Measurements from ENCODE around the gene KCTD16. TPM values are rescaled to one million over a fixed set of nuclear protein-coding genes. Genes with fewer than 3 reads are reported as not detected.

The KCTD16 gene
- polyA plus RNA-seq, 1 donor = 2.6 TPM

GRCh38 chr5:144391044-144391443 is 220.4 kb downstream of the KCTD16 start:
- Histone ChIP-seq H3K27me3 (ENCODE audit: control insufficient read depth, insufficient read depth, low read length) (no peaks in the 10 kb centered on the region), H3K4me1 (ENCODE audit: control insufficient read depth, insufficient read depth, low read length) (no peaks in the 10 kb centered on the region), H3K4me3 (ENCODE audit: low read length) (no peak overlapping the region), H3K27ac (ENCODE audit: low read length) (no peak overlapping the region), H3K36me3 (ENCODE audit: control insufficient read depth, insufficient read depth, low read length) (no peaks in the 10 kb centered on the region), H3K9me3 (ENCODE audit: control insufficient read depth, low read depth, low read length) (no peaks in the 10 kb centered on the region)
- no peak for DNase-seq
- WGBS (ENCODE audit: insufficient coverage, low lambda C conversion rate) = no CpG with 5 or more reads among the region's 2 CpGs

DNA sequence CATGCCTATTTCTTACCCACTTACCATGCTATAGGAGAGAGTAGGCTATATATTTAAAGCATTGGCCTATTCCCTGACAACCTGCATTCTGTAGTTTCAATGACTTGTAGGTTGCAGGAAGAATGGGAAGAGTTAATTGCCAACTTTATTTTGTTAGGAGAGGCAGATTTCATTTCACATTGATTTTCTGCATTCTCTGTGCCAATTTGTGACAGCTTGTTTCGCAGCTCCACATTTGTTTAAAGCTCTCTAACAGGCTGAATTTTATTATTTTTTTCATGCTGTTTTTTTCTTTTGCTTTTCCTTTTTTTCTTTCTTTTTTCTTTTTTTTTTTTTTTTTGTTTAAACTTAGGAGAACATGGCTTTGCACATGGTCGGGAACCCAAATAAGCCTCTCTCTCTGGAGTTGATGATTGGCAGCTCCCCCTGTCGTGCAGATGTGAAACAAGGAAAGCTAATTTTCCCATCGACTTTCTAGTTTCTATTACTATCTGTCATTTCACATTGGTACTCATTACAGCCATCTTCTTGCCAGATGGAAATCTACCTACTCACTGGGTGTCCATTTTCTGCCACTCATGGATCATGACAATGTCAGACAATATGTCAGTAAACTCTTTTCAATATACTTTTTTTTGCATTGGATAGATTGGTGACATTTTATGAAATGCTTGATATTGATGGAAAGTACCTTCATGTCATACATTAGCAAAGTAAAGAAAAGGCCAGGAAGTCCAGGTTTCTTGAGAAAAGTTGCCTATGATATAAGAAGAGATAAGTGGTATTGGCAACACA is 223.2 kb downstream of the KCTD16 start:
- WGBS (ENCODE audit: insufficient coverage, low lambda C conversion rate) = 90% methylated on average over 1 of the region's 4 CpGs
- Histone ChIP-seq H3K4me3 (ENCODE audit: low read length) (no peak overlapping the region), H3K27ac (ENCODE audit: low read length) (no peak overlapping the region), H3K27me3 (ENCODE audit: control insufficient read depth, insufficient read depth, low read length) (no peaks in the 10 kb centered on the region), H3K4me1 (ENCODE audit: control insufficient read depth, insufficient read depth, low read length) (no peaks in the 10 kb centered on the region), H3K36me3 (ENCODE audit: control insufficient read depth, insufficient read depth, low read length) (no peaks in the 10 kb centered on the region), H3K9me3 (ENCODE audit: control insufficient read depth, low read depth, low read length) (no peaks in the 10 kb centered on the region)
- no peak for DNase-seq

- no peak overlapping the region for H3K27ac ChIP-seq (ENCODE audit: low read length)
- no CpG with 5 or more reads among the region's 1 CpG for WGBS (ENCODE audit: insufficient coverage, low lambda C conversion rate)
- no peaks in the 10 kb centered on the region for H3K27me3 ChIP-seq (ENCODE audit: control insufficient read depth, insufficient read depth, low read length)
- no peak overlapping the region for H3K4me3 ChIP-seq (ENCODE audit: low read length)
- H3K4me1 ChIP-seq (ENCODE audit: control insufficient read depth, insufficient read depth, low read length) = no peaks in the 10 kb centered on the region
- H3K36me3 ChIP-seq (ENCODE audit: control insufficient read depth, insufficient read depth, low read length) = no peaks in the 10 kb centered on the region
- DNase-seq = no peak
- no peaks in the 10 kb centered on the region for H3K9me3 ChIP-seq (ENCODE audit: control insufficient read depth, low read depth, low read length)
Observed at GRCh38 chr5:144395704-144396103, 225.0 kb downstream of the KCTD16 start.

DNA sequence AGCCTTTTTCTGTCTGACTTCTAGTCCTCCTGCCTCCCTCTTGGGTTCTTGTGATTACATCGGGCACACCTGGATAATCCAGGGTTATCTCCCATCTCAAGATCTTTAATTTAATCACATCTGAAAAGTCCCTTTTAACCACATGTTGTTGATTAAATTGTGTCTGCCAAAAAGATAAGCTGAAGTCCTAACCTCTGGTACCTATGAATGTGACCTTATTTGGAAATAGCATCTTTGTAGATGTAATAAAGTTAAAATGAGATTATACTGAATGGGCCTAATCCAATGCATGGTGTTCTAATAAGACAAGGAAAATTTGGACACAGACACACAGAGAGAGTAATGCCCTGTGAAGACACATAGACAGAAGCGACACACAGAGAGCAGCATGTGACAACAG is 232.4 kb downstream of the KCTD16 start:
- no peak overlapping the region for H3K4me3 ChIP-seq (ENCODE audit: low read length)
- H3K4me1 ChIP-seq (ENCODE audit: control insufficient read depth, insufficient read depth, low read length) = no peaks in the 10 kb centered on the region
- 100% methylated on average over 1 of the region's 2 CpGs for WGBS (ENCODE audit: insufficient coverage, low lambda C conversion rate)
- no peak for DNase-seq
- peaks cover 3% of the 10 kb centered on the region for H3K27me3 ChIP-seq (ENCODE audit: control insufficient read depth, insufficient read depth, low read length)
- H3K27ac ChIP-seq (ENCODE audit: low read length) = no peak overlapping the region
- no peaks in the 10 kb centered on the region for H3K9me3 ChIP-seq (ENCODE audit: control insufficient read depth, low read depth, low read length)
- no peaks in the 10 kb centered on the region for H3K36me3 ChIP-seq (ENCODE audit: control insufficient read depth, insufficient read depth, low read length)

DNA sequence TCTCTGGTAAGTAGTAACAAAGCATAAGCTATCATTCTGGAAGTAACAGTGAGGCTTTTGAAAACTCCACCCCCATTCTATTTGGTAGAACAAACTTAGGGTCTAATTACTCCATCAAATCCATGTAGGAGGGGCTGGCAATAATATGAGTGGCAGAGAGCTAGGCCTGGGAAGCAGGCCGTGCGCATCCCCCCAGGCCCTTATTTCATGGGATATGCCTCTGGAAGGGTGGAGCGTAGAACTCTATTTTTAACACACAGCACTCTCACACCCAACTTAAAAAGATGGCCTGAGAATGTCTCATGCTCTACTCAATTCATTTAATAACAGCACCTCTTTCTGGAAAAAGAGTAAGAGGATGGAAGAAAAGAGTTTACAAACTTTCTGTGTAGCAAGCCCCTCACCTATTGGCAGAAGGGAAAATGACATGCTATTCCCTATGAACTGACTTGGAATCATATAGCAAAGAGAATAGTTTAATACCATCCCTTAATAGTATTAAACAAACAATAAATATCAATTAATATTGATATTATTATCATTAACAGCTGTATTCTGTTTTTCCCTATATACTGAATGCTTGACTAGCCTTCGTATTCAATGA is 233.2 kb downstream of the KCTD16 start:
- WGBS (ENCODE audit: insufficient coverage, low lambda C conversion rate) = no CpG with 5 or more reads among the region's 4 CpGs
- no peaks in the 10 kb centered on the region for H3K4me1 ChIP-seq (ENCODE audit: control insufficient read depth, insufficient read depth, low read length)
- no peak overlapping the region for H3K4me3 ChIP-seq (ENCODE audit: low read length)
- peaks cover 3% of the 10 kb centered on the region for H3K27me3 ChIP-seq (ENCODE audit: control insufficient read depth, insufficient read depth, low read length)
- no peak for DNase-seq
- H3K9me3 ChIP-seq (ENCODE audit: control insufficient read depth, low read depth, low read length) = no peaks in the 10 kb centered on the region
- H3K27ac ChIP-seq (ENCODE audit: low read length) = no peak overlapping the region
- no peaks in the 10 kb centered on the region for H3K36me3 ChIP-seq (ENCODE audit: control insufficient read depth, insufficient read depth, low read length)

DNA sequence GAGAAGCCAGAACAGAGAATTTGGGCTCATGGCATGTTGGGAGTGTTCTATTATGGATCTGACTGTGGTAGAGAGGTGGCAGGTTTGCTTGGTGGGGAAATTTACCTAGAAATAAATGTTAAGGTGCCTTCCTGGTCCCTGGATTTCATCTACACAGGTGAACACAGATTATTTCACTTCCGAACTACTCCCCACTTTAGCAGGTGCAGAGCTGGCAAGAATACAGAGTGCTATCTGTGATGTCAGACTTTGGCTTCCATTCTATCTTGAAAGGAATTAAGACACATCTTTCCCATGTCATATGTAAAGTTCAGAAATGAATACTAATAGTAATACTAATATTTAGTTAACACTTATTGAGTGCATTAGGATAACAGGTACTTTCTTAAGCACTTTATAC is 234.0 kb downstream of the KCTD16 start:
- Histone ChIP-seq H3K36me3 (ENCODE audit: control insufficient read depth, insufficient read depth, low read length) (no peaks in the 10 kb centered on the region), H3K27ac (ENCODE audit: low read length) (no peak overlapping the region), H3K9me3 (ENCODE audit: control insufficient read depth, low read depth, low read length) (no peaks in the 10 kb centered on the region), H3K4me1 (ENCODE audit: control insufficient read depth, insufficient read depth, low read length) (no peaks in the 10 kb centered on the region), H3K4me3 (ENCODE audit: low read length) (no peak overlapping the region), H3K27me3 (ENCODE audit: control insufficient read depth, insufficient read depth, low read length) (peaks cover 3% of the 10 kb centered on the region)
- 83% methylated on average over 1 of the region's 1 CpG for WGBS (ENCODE audit: insufficient coverage, low lambda C conversion rate)
- DNase-seq = no peak

DNA sequence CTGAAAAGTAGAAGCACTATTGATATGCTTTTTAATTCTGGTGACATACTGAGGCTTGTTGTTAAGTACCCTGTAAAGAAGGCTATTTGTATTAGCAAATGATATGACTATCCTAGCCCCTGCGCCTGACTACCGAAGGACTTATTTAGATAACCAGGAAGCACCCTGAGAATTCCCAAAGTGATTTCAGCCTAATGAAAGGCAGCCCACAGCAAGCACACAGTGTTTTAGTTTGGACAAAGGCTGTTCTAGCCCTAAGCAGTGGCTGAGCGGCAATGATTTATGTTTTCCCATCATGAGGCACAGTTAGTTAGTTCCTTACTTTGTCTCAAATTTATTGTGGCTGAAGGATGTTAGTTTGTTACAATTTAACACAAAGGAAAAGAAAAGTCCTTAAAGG is 235.3 kb downstream of the KCTD16 start:
- no peaks in the 10 kb centered on the region for H3K4me1 ChIP-seq (ENCODE audit: control insufficient read depth, insufficient read depth, low read length)
- no peak overlapping the region for H3K27ac ChIP-seq (ENCODE audit: low read length)
- DNase-seq = no peak
- no CpG with 5 or more reads among the region's 3 CpGs for WGBS (ENCODE audit: insufficient coverage, low lambda C conversion rate)
- no peak overlapping the region for H3K4me3 ChIP-seq (ENCODE audit: low read length)
- peaks cover 3% of the 10 kb centered on the region for H3K27me3 ChIP-seq (ENCODE audit: control insufficient read depth, insufficient read depth, low read length)
- no peaks in the 10 kb centered on the region for H3K9me3 ChIP-seq (ENCODE audit: control insufficient read depth, low read depth, low read length)
- no peaks in the 10 kb centered on the region for H3K36me3 ChIP-seq (ENCODE audit: control insufficient read depth, insufficient read depth, low read length)

GRCh38 chr5:144406442-144406841 is 235.8 kb downstream of the KCTD16 start:
- WGBS (ENCODE audit: insufficient coverage, low lambda C conversion rate) = 78% methylated on average over 4 of the region's 7 CpGs
- Histone ChIP-seq H3K4me3 (ENCODE audit: low read length) (no peak overlapping the region), H3K27ac (ENCODE audit: low read length) (no peak overlapping the region), H3K27me3 (ENCODE audit: control insufficient read depth, insufficient read depth, low read length) (peaks cover 3% of the 10 kb centered on the region), H3K9me3 (ENCODE audit: control insufficient read depth, low read depth, low read length) (no peaks in the 10 kb centered on the region), H3K36me3 (ENCODE audit: control insufficient read depth, insufficient read depth, low read length) (no peaks in the 10 kb centered on the region), H3K4me1 (ENCODE audit: control insufficient read depth, insufficient read depth, low read length) (no peaks in the 10 kb centered on the region)
- DNase-seq = no peak

- WGBS (ENCODE audit: insufficient coverage, low lambda C conversion rate) = 57% methylated on average over 1 of the region's 4 CpGs
- H3K27me3 ChIP-seq (ENCODE audit: control insufficient read depth, insufficient read depth, low read length) = no peaks in the 10 kb centered on the region
- H3K4me1 ChIP-seq (ENCODE audit: control insufficient read depth, insufficient read depth, low read length) = no peaks in the 10 kb centered on the region
- H3K4me3 ChIP-seq (ENCODE audit: low read length) = no peak overlapping the region
- DNase-seq = no peak
- no peaks in the 10 kb centered on the region for H3K9me3 ChIP-seq (ENCODE audit: control insufficient read depth, low read depth, low read length)
- no peaks in the 10 kb centered on the region for H3K36me3 ChIP-seq (ENCODE audit: control insufficient read depth, insufficient read depth, low read length)
- no peak overlapping the region for H3K27ac ChIP-seq (ENCODE audit: low read length)
Observed at GRCh38 chr5:144414202-144415029, 243.7 kb downstream of the KCTD16 start.

GRCh38 chr5:144416196-144416595 is 245.5 kb downstream of the KCTD16 start:
- H3K27me3 ChIP-seq (ENCODE audit: control insufficient read depth, insufficient read depth, low read length) = no peaks in the 10 kb centered on the region
- WGBS (ENCODE audit: insufficient coverage, low lambda C conversion rate) = 100% methylated on average over 2 of the region's 2 CpGs
- H3K4me1 ChIP-seq (ENCODE audit: control insufficient read depth, insufficient read depth, low read length) = no peaks in the 10 kb centered on the region
- no peak overlapping the region for H3K4me3 ChIP-seq (ENCODE audit: low read length)
- H3K9me3 ChIP-seq (ENCODE audit: control insufficient read depth, low read depth, low read length) = no peaks in the 10 kb centered on the region
- H3K27ac ChIP-seq (ENCODE audit: low read length) = no peak overlapping the region
- no peak for DNase-seq
- no peaks in the 10 kb centered on the region for H3K36me3 ChIP-seq (ENCODE audit: control insufficient read depth, insufficient read depth, low read length)

Measured in large intestine (tissue), 3 donors.